ENCODE results near the gene ZNF821.
"Not testable (repeated sequence)": the region's sequence is repeated elsewhere in the genome, so short reads cannot be mapped to it uniquely, and the experiment has no call there.

Gene ZNF821

GRCh38 chr16:71837150-71837549 lies 46.8 kb downstream of the ZNF821 start:
- no peak overlapping the region for H3K27ac Mint-ChIP-seq
- no peak overlapping the region for H3K4me3 Mint-ChIP-seq
- H3K4me1 Mint-ChIP-seq, result peaks cover 2% of the 10 kb centered on the region
- no peaks in the 10 kb centered on the region for H3K9me3 Mint-ChIP-seq
- no peaks in the 10 kb centered on the region for H3K36me3 Mint-ChIP-seq
- DNase-seq (ENCODE audit: low spot score in 2 of 2), result no peak
- no peak for ATAC-seq (ENCODE audit: low read depth)
- no peaks in the 10 kb centered on the region for H3K27me3 Mint-ChIP-seq

DNA sequence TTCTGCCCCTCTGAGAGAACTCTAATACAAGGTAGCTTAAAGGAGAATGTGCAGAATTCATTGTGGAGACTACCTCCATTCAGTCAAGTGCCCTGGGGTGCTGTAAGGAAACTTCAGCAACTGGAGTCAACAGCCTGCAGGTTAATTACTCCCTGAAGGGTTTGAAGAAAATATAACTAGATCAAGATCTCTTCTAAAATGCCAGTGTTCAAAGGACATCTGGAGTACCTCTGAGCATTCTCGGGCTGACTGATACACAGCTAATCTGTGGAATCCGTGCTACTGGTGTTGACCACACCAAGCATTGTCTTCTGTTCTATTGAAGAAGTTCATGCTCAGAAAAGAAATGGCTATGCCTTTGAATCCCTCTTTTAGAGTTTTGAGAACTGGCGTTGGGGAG lies 49.7 kb downstream of the ZNF821 start:
- DNase-seq (ENCODE audit: low spot score in 2 of 2) (no peak), ATAC-seq (ENCODE audit: low read depth) (no peak)
- H3K27me3 Mint-ChIP-seq, result no peaks in the 10 kb centered on the region
- no peaks in the 10 kb centered on the region for H3K36me3 Mint-ChIP-seq
- no peaks in the 10 kb centered on the region for H3K4me1 Mint-ChIP-seq
- no peaks in the 10 kb centered on the region for H3K9me3 Mint-ChIP-seq
- H3K27ac Mint-ChIP-seq, result no peak overlapping the region
- no peak overlapping the region for H3K4me3 Mint-ChIP-seq

DNA sequence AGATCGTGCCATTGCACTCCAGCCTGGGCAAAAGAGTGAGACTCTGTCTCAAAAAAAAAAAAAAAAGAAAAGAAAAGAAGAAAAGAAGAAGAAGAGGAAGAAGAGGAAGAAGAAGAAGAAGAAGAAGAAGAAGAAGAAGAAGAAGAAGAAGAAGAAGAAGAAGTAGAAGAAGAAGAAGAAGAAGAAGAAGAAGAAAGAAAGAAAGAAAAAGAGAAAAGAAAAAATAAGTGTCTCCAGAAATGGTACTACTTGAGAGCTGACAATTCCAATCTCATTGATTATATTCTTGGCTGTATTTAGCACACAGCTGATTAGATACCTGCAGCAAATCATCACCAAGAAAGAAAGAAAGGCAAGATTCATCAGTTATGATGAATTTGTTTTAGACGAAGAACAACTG lies 51.9 kb downstream of the ZNF821 start:
- ATAC-seq (ENCODE audit: low read depth); H3K27ac Mint-ChIP-seq; H3K4me1 Mint-ChIP-seq; H3K36me3 Mint-ChIP-seq; H3K4me3 Mint-ChIP-seq; DNase-seq (ENCODE audit: low spot score in 2 of 2); H3K27me3 Mint-ChIP-seq; H3K9me3 Mint-ChIP-seq: not testable (repeated sequence)

DNA sequence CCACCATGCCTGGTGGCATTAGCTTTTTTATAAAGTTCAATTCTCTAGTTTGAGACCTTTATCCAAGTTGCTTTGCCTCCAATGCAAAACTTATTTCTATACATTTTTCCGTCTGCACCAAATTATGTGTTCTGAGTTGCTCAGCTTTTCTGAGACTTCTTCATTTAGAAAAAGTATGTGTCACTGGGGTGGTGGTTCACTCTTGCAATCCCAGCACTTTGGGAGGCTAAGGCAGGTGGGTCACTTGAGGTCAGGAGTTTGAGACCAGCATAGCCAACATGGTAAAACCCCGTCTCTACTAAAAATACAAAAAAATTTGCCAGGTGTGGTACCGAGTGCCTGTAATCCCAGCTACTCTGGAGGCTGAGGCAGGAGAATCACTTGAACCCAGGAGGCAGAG lies 52.3 kb downstream of the ZNF821 start:
- not testable (repeated sequence) for H3K4me3 Mint-ChIP-seq; H3K36me3 Mint-ChIP-seq; H3K27ac Mint-ChIP-seq; H3K4me1 Mint-ChIP-seq; DNase-seq (ENCODE audit: low spot score in 2 of 2); ATAC-seq (ENCODE audit: low read depth); H3K27me3 Mint-ChIP-seq; H3K9me3 Mint-ChIP-seq

DNA sequence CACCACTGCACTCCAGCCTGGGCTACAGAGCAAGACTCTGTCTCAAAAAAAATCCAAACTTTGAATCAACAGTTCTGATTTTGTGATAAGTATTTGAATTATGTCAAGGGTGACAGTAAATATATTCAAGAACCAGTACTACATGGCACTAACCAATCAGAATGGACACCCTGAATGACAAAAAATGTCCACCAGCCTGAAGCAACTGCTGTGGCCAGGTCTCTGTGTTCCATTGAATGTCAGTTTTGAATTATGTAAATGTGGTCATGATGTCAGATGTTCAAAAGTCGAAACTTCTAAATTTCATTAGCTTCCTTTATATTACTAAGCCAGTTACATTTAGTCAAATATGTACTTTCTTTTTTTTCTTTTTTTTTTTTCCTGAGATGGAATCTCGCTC lies 53.6 kb downstream of the ZNF821 start:
- H3K4me1 Mint-ChIP-seq, result no peaks in the 10 kb centered on the region
- ATAC-seq (ENCODE audit: low read depth), result no peak
- no peaks in the 10 kb centered on the region for H3K27me3 Mint-ChIP-seq
- no peaks in the 10 kb centered on the region for H3K9me3 Mint-ChIP-seq
- no peak overlapping the region for H3K4me3 Mint-ChIP-seq
- H3K27ac Mint-ChIP-seq, result no peak overlapping the region
- no peaks in the 10 kb centered on the region for H3K36me3 Mint-ChIP-seq
- DNase-seq (ENCODE audit: low spot score in 2 of 2), result no peak

DNA sequence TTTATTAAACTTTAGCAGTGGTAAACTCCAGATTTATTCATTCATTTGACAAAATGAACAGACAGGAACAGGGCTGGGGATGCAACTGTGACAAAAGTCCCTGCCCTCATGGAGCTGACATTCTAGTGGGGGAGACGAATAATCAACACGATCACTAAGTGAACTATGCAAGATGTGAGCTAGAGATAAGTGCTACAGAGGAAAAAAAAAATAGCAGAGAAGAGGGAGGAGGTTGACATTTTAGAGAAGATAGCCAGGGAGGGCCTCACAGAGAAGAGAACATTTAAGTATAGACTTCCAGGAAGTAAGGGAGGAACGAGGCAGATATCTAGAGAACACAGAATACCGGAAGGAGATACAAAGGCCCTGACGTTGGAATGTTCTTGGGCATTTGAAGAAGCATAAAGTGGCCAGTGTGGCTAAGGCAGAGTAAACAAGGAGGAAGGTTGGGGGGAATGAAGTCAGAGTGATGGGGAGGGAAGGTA lies 57.4 kb downstream of the ZNF821 start:
- H3K27me3 Mint-ChIP-seq, result no peaks in the 10 kb centered on the region
- H3K9me3 Mint-ChIP-seq, result no peaks in the 10 kb centered on the region
- no peak for ATAC-seq (ENCODE audit: low read depth)
- no peak for DNase-seq (ENCODE audit: low spot score in 2 of 2)
- H3K4me1 Mint-ChIP-seq, result no peaks in the 10 kb centered on the region
- no peaks in the 10 kb centered on the region for H3K36me3 Mint-ChIP-seq
- H3K27ac Mint-ChIP-seq, result no peak overlapping the region
- H3K4me3 Mint-ChIP-seq, result no peak overlapping the region

GRCh38 chr16:71817155-71817500 lies 66.9 kb downstream of the ZNF821 start:
- H3K36me3 Mint-ChIP-seq; H3K4me3 Mint-ChIP-seq; DNase-seq (ENCODE audit: low spot score in 2 of 2); ATAC-seq (ENCODE audit: low read depth); H3K27me3 Mint-ChIP-seq; H3K9me3 Mint-ChIP-seq: not testable (repeated sequence)
- H3K4me1 Mint-ChIP-seq, result peaks cover 12% of the 10 kb centered on the region
- H3K27ac Mint-ChIP-seq, result peak overlapping the region; percentile 82

- no peaks in the 10 kb centered on the region for H3K27me3 Mint-ChIP-seq
- H3K4me3 Mint-ChIP-seq, result no peak overlapping the region
- no peaks in the 10 kb centered on the region for H3K9me3 Mint-ChIP-seq
- no peak for DNase-seq (ENCODE audit: low spot score in 2 of 2)
- peaks cover 9% of the 10 kb centered on the region for H3K4me1 Mint-ChIP-seq
- no peak for ATAC-seq (ENCODE audit: low read depth)
- H3K36me3 Mint-ChIP-seq, result no peaks in the 10 kb centered on the region
- H3K27ac Mint-ChIP-seq, result no peak overlapping the region
Measured at GRCh38 chr16:71811261-71811803, 72.7 kb downstream of the ZNF821 start.

DNA sequence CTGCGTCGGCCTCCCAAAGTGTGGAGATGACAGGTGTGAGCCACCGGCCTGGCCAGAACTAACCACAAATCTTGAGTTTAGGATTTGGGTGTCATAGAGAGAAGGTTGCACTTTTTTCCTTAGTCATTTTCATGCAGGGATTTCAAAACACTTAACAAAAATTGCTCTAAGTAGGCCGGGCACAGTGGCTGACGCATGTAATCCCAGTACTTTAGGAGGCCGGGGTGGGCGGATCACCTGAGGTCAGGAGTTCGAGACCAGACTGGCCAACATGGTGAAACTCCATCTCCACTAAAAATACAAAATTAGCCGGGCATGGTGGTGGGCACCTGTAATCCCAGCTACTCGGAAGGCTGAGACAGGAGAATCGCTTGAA lies 73.8 kb downstream of the ZNF821 start:
- not testable (repeated sequence) for ATAC-seq (ENCODE audit: low read depth); H3K27me3 Mint-ChIP-seq; DNase-seq (ENCODE audit: low spot score in 2 of 2); H3K9me3 Mint-ChIP-seq; H3K4me1 Mint-ChIP-seq; H3K36me3 Mint-ChIP-seq
- Mint-ChIP-seq H3K4me3 (peak overlapping the region; percentile 89), H3K27ac (peak overlapping the region; percentile 98)
